Measurements from ENCODE around the gene GBE1. TPM values are rescaled to one million over a fixed set of nuclear protein-coding genes. Genes with fewer than 3 reads are reported as not detected.

GBE1 gene
- total and polyA plus RNA-seq, 10 of the 15 experiments (the other 5 are each of a cell fraction or from before 2014, with no cell fraction given), result 21.4 to 62.2 (median 41.5) TPM

- DNase-seq (ENCODE audit: low read depth, low spot score) (no peak), ATAC-seq (no peak), FAIRE-seq (no peak)
- Histone ChIP-seq H3K9me3 (replicated peaks; ENCODE audit: control insufficient read depth, insufficient read depth, low read length) (no peaks in the 10 kb centered on the region), H2AFZ (ENCODE audit: control insufficient read depth, low read depth, low read length) (no peak overlapping the region), H3K27me3 (replicated peaks in 1 of 2; ENCODE audit: control insufficient read depth in 2 of 2, insufficient read depth in 2 of 2, low read length in 1 of 2) (no peaks in the 10 kb centered on the region), H3K79me2 (ENCODE audit: control insufficient read depth, insufficient read depth, low read length) (no peaks in the 10 kb centered on the region), H3K27ac (ENCODE audit: control insufficient read depth, insufficient read depth) (no peak overlapping the region), H3K9ac (ENCODE audit: control insufficient read depth, insufficient read depth, low read length) (no peak overlapping the region), H4K20me1 (ENCODE audit: control insufficient read depth, insufficient read depth) (no peaks in the 10 kb centered on the region), H3K4me1 (ENCODE audit: control insufficient read depth, insufficient read depth, low read length) (no peaks in the 10 kb centered on the region), H3K36me3 (ENCODE audit: control insufficient read depth in 2 of 2, insufficient read depth in 2 of 2, low read length in 1 of 2) (no peaks in the 10 kb centered on the region), H3K4me2 (ENCODE audit: control insufficient read depth, insufficient read depth) (no peak overlapping the region), H3K4me3 (no peak overlapping the region)
- ChIA-PET CTCF (interaction anchor here (0.5 to 1.1 kb wide), 2 partner anchors 12 to 85 kb away, joined by 3 read pairs; no protein-coding TSS in a partner anchor), RAD21 (ENCODE audit: unreplicated experiment) (no interaction called here), SMC1A (ENCODE audit: uncharacterized antibody, unreplicated experiment) (interaction anchor here (0.7 to 1.1 kb wide), 2 partner anchors 22 to 409 kb away, joined by 3 read pairs; no protein-coding TSS in a partner anchor), POLR2A (no interaction called here)
- in situ Hi-C loops (cut with MboI), result no loop called here
- intact Hi-C loops (cut with micrococcal nuclease; ENCODE audit: unreplicated experiment), result no loop called here
- TF ChIP-seq CUX1 (IDR thresholded peaks at IDR 0.05; ENCODE audit: insufficient replicate concordance, low read depth, low read length) (no peak), SMARCA5 (IDR thresholded peaks at IDR 0.05) (no peak), TCF3 (IDR thresholded peaks at IDR 0.05; ENCODE audit: borderline replicate concordance, insufficient read depth, low read depth, low read length) (no peak), TBL1XR1 (IDR thresholded peaks at IDR 0.05; ENCODE audit: low read depth, low read length) (no peak), SMAD1 (IDR thresholded peaks at IDR 0.05; ENCODE audit: low read depth, partially characterized antibody) (no peak), SPI1 (IDR thresholded peaks at IDR 0.05; ENCODE audit: borderline replicate concordance, insufficient read depth, low read depth, low read length) (no peak), ZBED1 (IDR thresholded peaks at IDR 0.05; ENCODE audit: borderline replicate concordance) (no peak), MEF2A (IDR thresholded peaks at IDR 0.05; ENCODE audit: insufficient read depth, low read depth, low read length) (no peak), MYB (IDR thresholded peaks at IDR 0.05; ENCODE audit: borderline replicate concordance, low read depth, low read length) (no peak), MXI1 (IDR thresholded peaks at IDR 0.05; ENCODE audit: low read depth, low read length) (no peak), HDGF (IDR thresholded peaks at IDR 0.05) (no peak), HDAC2 (IDR thresholded peaks at IDR 0.05) (no peak), IRF5 (IDR thresholded peaks at IDR 0.05; ENCODE audit: borderline replicate concordance) (no peak), SUZ12 (IDR thresholded peaks at IDR 0.05; ENCODE audit: unreplicated experiment) (no peak), EP300 (IDR thresholded peaks at IDR 0.05; ENCODE audit: borderline replicate concordance in 1 of 2, control insufficient read depth in 1 of 2, low read depth in 2 of 2, low read length in 2 of 2) (no peak), MTA2 (IDR thresholded peaks at IDR 0.05; ENCODE audit: low read depth) (no peak), WRNIP1 (IDR thresholded peaks at IDR 0.05; ENCODE audit: borderline replicate concordance, low read depth, low read length) (no peak), BRCA1 (IDR thresholded peaks at IDR 0.05; ENCODE audit: low read depth, low read length) (no peak), KDM1A (IDR thresholded peaks at IDR 0.05; ENCODE audit: borderline replicate concordance) (no peak), RCOR1 (conservative IDR thresholded peaks at IDR 0.05; ENCODE audit: low read depth, low read length) (no peak)
- no TSS peak for BruUV-seq (replicated peaks)
- 80% methylated on average over 3 of the region's 3 CpGs for WGBS (ENCODE audit: insufficient coverage, insufficient replicate concordance, low lambda C conversion rate, missing lambda C conversion rate)
Measured at GRCh38 chr3:81650187-81650586, 111.3 kb downstream of the GBE1 start.
